Gastroesophageal sphincter (tissue), 3 donors: Measurements from ENCODE around the gene LRRC8B.

Source experiments
- EP300 ChIP-seq: sonication (generic); formaldehyde crosslinking; IDR thresholded peaks from one replicate; pipeline ENCODE4 v1.6.1; 2017; ENCODE audit warnings: antibody characterized with exemption, mild to moderate bottlenecking
- POLR2A ChIP-seq, 2 donors: fragments of 450-650 bp; IDR thresholded peaks; one replicate each; pipeline ENCODE4 v1.6.1; 2017; ENCODE audit warnings: antibody characterized with exemption in 2 of 2, mild to moderate bottlenecking in 2 of 2, moderate library complexity in 1 of 2
- POLR2AphosphoS5 ChIP-seq: sonication (generic); formaldehyde crosslinking; IDR thresholded peaks from one replicate; pipeline ENCODE4 v1.6.1; 2017; ENCODE audit warnings: antibody characterized with exemption
- TF ChIP-seq, protein P1 (sequence below), 4 experiments: fragments of 200-600 bp in 2 of 4; fragments of 450-650 bp in 2 of 4; sonication (generic) in 1 of 4; IDR thresholded peaks; one replicate each; pipeline ENCODE4 v1.5.1; 2017 to 2019; ENCODE audit warnings: antibody characterized with exemption in 4 of 4, mild to moderate bottlenecking in 2 of 4, moderate library complexity in 2 of 4

GRCh38 chr1:89524369-89525168, at the start of gene LRRC8B:
- TF ChIP-seq POLR2A (IDR thresholded peaks at IDR 0.05) (peak; percentile 52 to 57), EP300 (no peak), POLR2AphosphoS5 (peak; percentile 73)
- TF ChIP-seq, protein P1, sequence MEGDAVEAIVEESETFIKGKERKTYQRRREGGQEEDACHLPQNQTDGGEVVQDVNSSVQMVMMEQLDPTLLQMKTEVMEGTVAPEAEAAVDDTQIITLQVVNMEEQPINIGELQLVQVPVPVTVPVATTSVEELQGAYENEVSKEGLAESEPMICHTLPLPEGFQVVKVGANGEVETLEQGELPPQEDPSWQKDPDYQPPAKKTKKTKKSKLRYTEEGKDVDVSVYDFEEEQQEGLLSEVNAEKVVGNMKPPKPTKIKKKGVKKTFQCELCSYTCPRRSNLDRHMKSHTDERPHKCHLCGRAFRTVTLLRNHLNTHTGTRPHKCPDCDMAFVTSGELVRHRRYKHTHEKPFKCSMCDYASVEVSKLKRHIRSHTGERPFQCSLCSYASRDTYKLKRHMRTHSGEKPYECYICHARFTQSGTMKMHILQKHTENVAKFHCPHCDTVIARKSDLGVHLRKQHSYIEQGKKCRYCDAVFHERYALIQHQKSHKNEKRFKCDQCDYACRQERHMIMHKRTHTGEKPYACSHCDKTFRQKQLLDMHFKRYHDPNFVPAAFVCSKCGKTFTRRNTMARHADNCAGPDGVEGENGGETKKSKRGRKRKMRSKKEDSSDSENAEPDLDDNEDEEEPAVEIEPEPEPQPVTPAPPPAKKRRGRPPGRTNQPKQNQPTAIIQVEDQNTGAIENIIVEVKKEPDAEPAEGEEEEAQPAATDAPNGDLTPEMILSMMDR (IDR thresholded peaks at IDR 0.05) = no peak
